Right lobe of liver (tissue), 6 donors: ENCODE data around the gene ATP10A. TPM values are rescaled to one million over a fixed set of nuclear protein-coding genes. Genes with fewer than 3 reads are reported as not detected.

Experiments
- ATAC-seq, 4 donors: fragments of 200-7000 bp; cut with Tn5 transposase; one replicate each; pipeline ENCODE4 v1.9.1; 2020; ENCODE audit warnings: mild to moderate bottlenecking in 4 of 4, moderate library complexity in 4 of 4
- DNase-seq, 3 donors: peaks; one replicate each; pipeline ENCODE4 v3.0.0-alpha.2; 2020
- H3K27ac ChIP-seq, 3 donors: fragments of 200-600 bp; one replicate each; pipeline ENCODE4 v1.8.0; 2022
- H3K27me3 ChIP-seq, 2 donors: fragments of 200-600 bp; one replicate each; pipeline ENCODE4 v1.8.0; 2022
- H3K36me3 ChIP-seq, 4 donors: fragments of 200-600 bp; sonication (generic) in 1 of 4; one replicate each; pipeline versions ENCODE4 v1.5.1 to v1.8.0; 2017 to 2022; ENCODE audit warnings: control low read depth in 1 of 4
- H3K4me1 ChIP-seq, 4 donors: fragments of 200-600 bp; sonication (generic) in 1 of 4; one replicate each; pipeline versions ENCODE4 v1.5.1 to v1.8.0; 2017 to 2022; ENCODE audit warnings: control low read depth in 1 of 4
- H3K4me3 ChIP-seq, 3 donors: fragments of 200-600 bp; one replicate each; pipeline ENCODE4 v1.8.0; 2022
- H3K9me3 ChIP-seq, 4 donors: fragments of 200-600 bp; sonication (generic) in 1 of 4; one replicate each; pipeline versions ENCODE4 v1.5.1 to v1.8.0; 2017 to 2022; ENCODE audit warnings: control low read depth in 1 of 4
- CTCF ChIP-seq, 4 donors: fragments of 200-600 bp in 3 of 4; fragments of 450-650 bp in 1 of 4; IDR thresholded peaks; one replicate each; pipeline versions ENCODE4 v1.5.1 to v1.8.0; 2016 to 2022; ENCODE audit warnings: antibody characterized with exemption in 4 of 4, mild to moderate bottlenecking in 2 of 4
- POLR2A ChIP-seq: fragments of 450-650 bp; IDR thresholded peaks from one replicate; pipeline ENCODE4 v1.6.1; 2017; ENCODE audit warnings: antibody characterized with exemption, mild to moderate bottlenecking
- WGBS: methylation state at CpG from one replicate; pipeline ENCODE4 v1.1.6; 2018; ENCODE audit warnings: low coverage, low lambda C conversion rate; ENCODE audit not compliant: insufficient coverage; ENCODE audit errors: missing lambda C conversion rate; 5-methylcytosine and 5-hydroxymethylcytosine counted together
- intact Hi-C, 2 donors: fragments of 100-400 bp; cut with DNase I; formaldehyde crosslinking; loops; one replicate each; pipeline versions ENCODE4 v1.11.2 to v1.14.1; 2022
- total RNA-seq, 6 experiments: library from RNA; depleted of rRNA in 2 of 6; stranded (reverse); fragments of >200 nt in 2 of 6; fragmentation: NEBNext Ultra II Directional in 3 of 6; extraction: Animal tissue kit (Norgen Biotek cat#: 25700) in 3 of 6; gene quantifications; one replicate each; pipeline versions ENCODE4 v1.1.0 to v1.2.4, GENCODE V29; 2016 to 2023
- donor health status: DM: no; HTN: yes; CAD: no.
- donor health status: DM: no; HTN: no; CAD: no.
- donor health status: DM: no; HTN: no; CAD: no.
- donor health status: DM: no; HTN: yes; CAD: no.
- donor health status: DM: no; HTN: yes; CAD: no.

The ATP10A gene
- total RNA-seq, 6 experiments from 2014 or later: 0.15 to 1.00 (median 0.34) TPM

GRCh38 chr15:25683415-25683814 is 179.7 kb downstream of the ATP10A start:
- H3K4me3 ChIP-seq: no peak overlapping the region
- H3K36me3 ChIP-seq: no peaks in the 10 kb centered on the region
- no peak overlapping the region for H3K27ac ChIP-seq
- ATAC-seq (no peak), DNase-seq (no peak)
- H3K9me3 ChIP-seq: no peaks in the 10 kb centered on the region
- intact Hi-C loops: no loop called here
- no peaks in the 10 kb centered on the region for H3K4me1 ChIP-seq
- TF ChIP-seq POLR2A: no peak
- TF ChIP-seq CTCF (IDR thresholded peaks at IDR 0.05): no peak
- 47% methylated on average over 5 of the region's 6 CpGs for WGBS
- no peaks in the 10 kb centered on the region for H3K27me3 ChIP-seq

GRCh38 chr15:25682340-25682739 is 180.8 kb downstream of the ATP10A start:
- TF ChIP-seq CTCF (IDR thresholded peaks at IDR 0.05) (no peak), POLR2A (no peak)
- no peak for DNase-seq
- Histone ChIP-seq H3K9me3 (no peaks in the 10 kb centered on the region), H3K36me3 (no peaks in the 10 kb centered on the region), H3K4me1 (no peaks in the 10 kb centered on the region), H3K4me3 (no peak overlapping the region), H3K27ac (no peak overlapping the region), H3K27me3 (no peaks in the 10 kb centered on the region)
- intact Hi-C loops: no loop called here
- ATAC-seq: no peak
- 49% methylated on average over 4 of the region's 7 CpGs for WGBS

GRCh38 chr15:25680686-25681025 is 182.5 kb downstream of the ATP10A start:
- Histone ChIP-seq H3K27ac (no peak overlapping the region), H3K4me1 (no peaks in the 10 kb centered on the region), H3K36me3 (no peaks in the 10 kb centered on the region), H3K9me3 (no peaks in the 10 kb centered on the region), H3K27me3 (no peaks in the 10 kb centered on the region), H3K4me3 (no peak overlapping the region)
- DNase-seq (no peak), ATAC-seq (no peak)
- no peak for TF ChIP-seq CTCF (IDR thresholded peaks at IDR 0.05)
- TF ChIP-seq POLR2A: no peak
- intact Hi-C loops: no loop called here
- 57% methylated on average over 3 of the region's 9 CpGs for WGBS

GRCh38 chr15:25679964-25680685 is 183.0 kb downstream of the ATP10A start:
- DNase-seq (no peak), ATAC-seq (no peak)
- no peaks in the 10 kb centered on the region for H3K27me3 ChIP-seq
- WGBS: 72% methylated on average over 18 of the region's 25 CpGs
- H3K27ac ChIP-seq: no peak overlapping the region
- no peak overlapping the region for H3K4me3 ChIP-seq
- TF ChIP-seq CTCF (IDR thresholded peaks at IDR 0.05) (no peak), POLR2A (no peak)
- intact Hi-C loops: no loop called here
- no peaks in the 10 kb centered on the region for H3K4me1 ChIP-seq
- no peaks in the 10 kb centered on the region for H3K36me3 ChIP-seq
- no peaks in the 10 kb centered on the region for H3K9me3 ChIP-seq
